WTC11 (cell line): Measurements from ENCODE around the gene OCA2. TPM values are rescaled to one million over a fixed set of nuclear protein-coding genes. Genes with fewer than 3 reads are reported as not detected.

Experiments
- ATAC-seq: fragments of 200-7000 bp; cut with Tn5 transposase; 2 replicates; pipeline ENCODE4 v1.10.0; 2021; ENCODE audit warnings: mild to moderate bottlenecking, moderate library complexity
- CTCF ChIA-PET: fragments of 300-600 bp; sonication (Branson Sonifier 250); formaldehyde crosslinking; loops from one replicate; lab custom pipeline; 2021; ENCODE audit warnings: antibody characterized with exemption; lab: Charles Lee
- POLR2A ChIA-PET: fragments of 350-600 bp; sonication (Branson Sonifier 250); formaldehyde crosslinking; loops from one replicate; lab custom pipeline; 2021; ENCODE audit warnings: antibody characterized with exemption; lab: Charles Lee
- DNase-seq: peaks from one replicate; pipeline ENCODE4 v3.0.0; 2021; ENCODE audit warnings: low spot score
- H3K27ac Mint-ChIP-seq: 2 replicates; pipeline ENCODE4 v1.8.0; 2021; ENCODE audit warnings: mixed read lengths
- H3K27me3 Mint-ChIP-seq: 2 replicates; pipeline ENCODE4 v1.8.0; 2021; ENCODE audit warnings: low read depth, mild to moderate bottlenecking, moderate library complexity, mixed read lengths
- H3K36me3 Mint-ChIP-seq: 2 replicates; pipeline ENCODE4 v1.8.0; 2021; ENCODE audit warnings: mixed read lengths
- H3K4me1 Mint-ChIP-seq: 2 replicates; pipeline ENCODE4 v1.8.0; 2022; ENCODE audit warnings: mixed read lengths
- H3K4me3 Mint-ChIP-seq: 2 replicates; pipeline ENCODE4 v1.8.0; 2021; ENCODE audit warnings: mild to moderate bottlenecking, moderate library complexity, mixed read lengths
- H3K9me3 Mint-ChIP-seq: 2 replicates; pipeline ENCODE4 v1.8.0; 2021; ENCODE audit warnings: mixed read lengths
- ATF3 ChIP-seq: sonication (generic); formaldehyde crosslinking; conservative IDR thresholded peaks from 2 replicates; pipeline ENCODE4 v1.8.1; 2022; ENCODE audit warnings: mild to moderate bottlenecking, missing genetic modification reagents
- EMX1 ChIP-seq: fragments of 250-450 bp; sonication (Bioruptor Pico); IDR thresholded peaks from 2 replicates; pipeline ENCODE4 v1.8.0; 2021; ENCODE audit warnings: mild to moderate bottlenecking
- ESRRA ChIP-seq: sonication (generic); formaldehyde crosslinking; IDR thresholded peaks from 2 replicates; pipeline ENCODE4 v1.8.1; 2022; ENCODE audit warnings: mild to moderate bottlenecking, missing genetic modification reagents, borderline replicate concordance
- GRHL2 ChIP-seq: fragments of 250-450 bp; sonication (Bioruptor Pico); IDR thresholded peaks from 2 replicates; pipeline ENCODE4 v1.8.0; 2022; ENCODE audit warnings: mild to moderate bottlenecking, moderate library complexity; ENCODE audit not compliant: insufficient replicate concordance, severe bottlenecking
- JUN ChIP-seq: sonication (generic); formaldehyde crosslinking; IDR thresholded peaks from 2 replicates; pipeline ENCODE4 v1.8.0; 2023; ENCODE audit warnings: mild to moderate bottlenecking, missing genetic modification reagents
- NFYB ChIP-seq: sonication (generic); formaldehyde crosslinking; conservative IDR thresholded peaks from 2 replicates; pipeline ENCODE4 v1.8.0; 2022; ENCODE audit warnings: low read depth, missing genetic modification reagents
- NR3C1 ChIP-seq: sonication (generic); formaldehyde crosslinking; conservative IDR thresholded peaks from 2 replicates; pipeline ENCODE4 v1.8.1; 2023; ENCODE audit warnings: low read depth, mild to moderate bottlenecking, missing genetic modification reagents
- RELA ChIP-seq: sonication (generic); formaldehyde crosslinking; IDR thresholded peaks from 2 replicates; pipeline ENCODE4 v1.8.1; 2022; ENCODE audit warnings: missing genetic modification reagents, mild to moderate bottlenecking, borderline replicate concordance
- STAT6 ChIP-seq: sonication (generic); formaldehyde crosslinking; conservative IDR thresholded peaks from 2 replicates; pipeline ENCODE4 v1.8.1; 2023; ENCODE audit warnings: mild to moderate bottlenecking, low read depth, missing genetic modification reagents, moderate library complexity
- TEAD4 ChIP-seq: sonication (generic); formaldehyde crosslinking; IDR thresholded peaks from 2 replicates; pipeline ENCODE4 v1.8.0; 2022; ENCODE audit warnings: mild to moderate bottlenecking, missing genetic modification reagents
- ZNF138 ChIP-seq: sonication (generic); formaldehyde crosslinking; conservative IDR thresholded peaks from 2 replicates; pipeline ENCODE4 v1.8.1; 2022; ENCODE audit warnings: mild to moderate bottlenecking, moderate library complexity, missing genetic modification reagents
- total RNA-seq: library from RNA; stranded (reverse); gene quantifications from 3 replicates; pipeline ENCODE4 v1.2.3, GENCODE V29; 2021
- TF ChIP-seq, protein P1 (sequence below): sonication (generic); formaldehyde crosslinking; IDR thresholded peaks from 2 replicates; pipeline ENCODE4 v1.8.1; 2022; ENCODE audit warnings: low read depth, mild to moderate bottlenecking, moderate library complexity, missing genetic modification reagents, borderline replicate concordance
- TF ChIP-seq, protein P2 (sequence below): sonication (generic); formaldehyde crosslinking; IDR thresholded peaks from 2 replicates; pipeline ENCODE4 v1.8.0; 2022; ENCODE audit warnings: mild to moderate bottlenecking, missing genetic modification reagents
- TF ChIP-seq, protein P3 (sequence below): sonication (generic); formaldehyde crosslinking; IDR thresholded peaks from 2 replicates; pipeline ENCODE4 v1.8.1; 2022; ENCODE audit warnings: mild to moderate bottlenecking, moderate library complexity, missing genetic modification reagents
- TF ChIP-seq, protein P4 (sequence below): sonication (generic); formaldehyde crosslinking; IDR thresholded peaks from 2 replicates; pipeline ENCODE4 v1.8.1; 2023; ENCODE audit warnings: mild to moderate bottlenecking, missing genetic modification reagents, borderline replicate concordance

Gene OCA2
- total RNA-seq, 1 experiment from 2014 or later: 0.39 TPM

DNA sequence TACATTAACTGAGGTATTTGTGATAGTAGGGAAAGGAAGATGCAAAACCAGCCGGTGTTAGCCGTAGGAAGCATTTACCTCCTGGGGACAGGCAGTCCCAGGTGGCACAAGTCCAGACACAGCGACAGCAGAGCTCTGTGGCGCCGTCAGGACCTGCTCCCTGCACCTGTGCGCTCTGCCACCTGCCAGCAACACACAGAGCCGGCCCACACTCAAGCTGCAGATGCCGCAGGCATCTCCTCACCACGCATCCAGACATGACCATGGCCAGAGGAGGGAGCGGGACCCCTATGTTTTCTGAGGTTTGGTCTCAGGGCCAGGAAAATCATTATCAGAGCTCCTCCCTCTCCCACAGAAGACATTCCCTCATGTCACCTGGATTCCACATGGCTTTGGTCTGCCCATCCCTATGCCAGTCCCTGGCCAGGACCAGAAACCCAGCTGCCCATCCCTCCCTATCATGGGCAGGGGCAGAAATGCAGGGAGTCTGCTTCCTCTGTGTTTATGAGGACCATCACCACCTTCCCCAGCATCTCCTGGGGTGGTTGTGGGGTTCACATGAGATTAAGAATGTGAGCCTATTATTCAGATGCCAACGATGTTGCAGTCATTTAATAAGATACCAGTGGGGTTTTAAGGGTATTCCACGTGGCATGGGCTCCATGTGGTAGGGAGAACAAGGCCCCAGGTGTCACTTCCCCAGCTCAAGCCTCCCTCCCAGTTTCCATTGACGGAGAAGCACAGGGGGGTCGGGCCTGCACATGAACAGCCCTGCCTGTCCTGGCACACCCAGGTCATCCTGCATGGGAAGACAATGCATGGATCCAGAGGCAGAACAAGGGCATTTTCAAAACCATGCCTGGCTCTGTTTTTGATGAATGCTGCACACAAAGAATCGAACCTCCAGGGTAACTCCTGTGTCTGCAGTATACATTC is 251.1 kb downstream of the OCA2 start (continued):
- TF ChIP-seq STAT6 (CRISPR knock-in tag): no peak
- TF ChIP-seq, protein P1, sequence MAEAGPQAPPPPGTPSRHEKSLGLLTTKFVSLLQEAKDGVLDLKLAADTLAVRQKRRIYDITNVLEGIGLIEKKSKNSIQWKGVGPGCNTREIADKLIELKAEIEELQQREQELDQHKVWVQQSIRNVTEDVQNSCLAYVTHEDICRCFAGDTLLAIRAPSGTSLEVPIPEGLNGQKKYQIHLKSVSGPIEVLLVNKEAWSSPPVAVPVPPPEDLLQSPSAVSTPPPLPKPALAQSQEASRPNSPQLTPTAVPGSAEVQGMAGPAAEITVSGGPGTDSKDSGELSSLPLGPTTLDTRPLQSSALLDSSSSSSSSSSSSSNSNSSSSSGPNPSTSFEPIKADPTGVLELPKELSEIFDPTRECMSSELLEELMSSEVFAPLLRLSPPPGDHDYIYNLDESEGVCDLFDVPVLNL: no peak
- TF ChIP-seq JUN (CRISPR knock-in tag): no peak
- TF ChIP-seq, protein P2, sequence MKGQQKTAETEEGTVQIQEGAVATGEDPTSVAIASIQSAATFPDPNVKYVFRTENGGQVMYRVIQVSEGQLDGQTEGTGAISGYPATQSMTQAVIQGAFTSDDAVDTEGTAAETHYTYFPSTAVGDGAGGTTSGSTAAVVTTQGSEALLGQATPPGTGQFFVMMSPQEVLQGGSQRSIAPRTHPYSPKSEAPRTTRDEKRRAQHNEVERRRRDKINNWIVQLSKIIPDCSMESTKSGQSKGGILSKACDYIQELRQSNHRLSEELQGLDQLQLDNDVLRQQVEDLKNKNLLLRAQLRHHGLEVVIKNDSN (CRISPR knock-in tag): no peak

GRCh38 chr15:27846722-27847395 is 252.3 kb downstream of the OCA2 start:
- no peaks in the 10 kb centered on the region for H3K36me3 Mint-ChIP-seq
- ATAC-seq (no peak), DNase-seq (no peak)
- no peak overlapping the region for H3K4me3 Mint-ChIP-seq
- CTCF ChIA-PET: no interaction called here
- H3K4me1 Mint-ChIP-seq: no peaks in the 10 kb centered on the region
- H3K9me3 Mint-ChIP-seq: peaks cover 6% of the 10 kb centered on the region
- no peak for TF ChIP-seq EMX1 (CRISPR knock-in tag)
- TF ChIP-seq GRHL2 (CRISPR knock-in tag): no peak
- TF ChIP-seq NR3C1 (CRISPR knock-in tag): no peak
- POLR2A ChIA-PET: no interaction called here
- H3K27me3 Mint-ChIP-seq: no peaks in the 10 kb centered on the region; the same call in 1 of the 2 replicates
- H3K27ac Mint-ChIP-seq: no peak overlapping the region

- TF ChIP-seq ATF3: no peak
- TF ChIP-seq, protein P1: no peak
- TF ChIP-seq, protein P3, sequence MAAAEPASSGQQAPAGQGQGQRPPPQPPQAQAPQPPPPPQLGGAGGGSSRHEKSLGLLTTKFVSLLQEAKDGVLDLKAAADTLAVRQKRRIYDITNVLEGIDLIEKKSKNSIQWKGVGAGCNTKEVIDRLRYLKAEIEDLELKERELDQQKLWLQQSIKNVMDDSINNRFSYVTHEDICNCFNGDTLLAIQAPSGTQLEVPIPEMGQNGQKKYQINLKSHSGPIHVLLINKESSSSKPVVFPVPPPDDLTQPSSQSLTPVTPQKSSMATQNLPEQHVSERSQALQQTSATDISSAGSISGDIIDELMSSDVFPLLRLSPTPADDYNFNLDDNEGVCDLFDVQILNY (CRISPR knock-in tag): no peak
- TF ChIP-seq NFYB: no peak
- TF ChIP-seq TEAD4 (CRISPR knock-in tag): no peak
- TF ChIP-seq ESRRA: no peak
- TF ChIP-seq, protein P4, sequence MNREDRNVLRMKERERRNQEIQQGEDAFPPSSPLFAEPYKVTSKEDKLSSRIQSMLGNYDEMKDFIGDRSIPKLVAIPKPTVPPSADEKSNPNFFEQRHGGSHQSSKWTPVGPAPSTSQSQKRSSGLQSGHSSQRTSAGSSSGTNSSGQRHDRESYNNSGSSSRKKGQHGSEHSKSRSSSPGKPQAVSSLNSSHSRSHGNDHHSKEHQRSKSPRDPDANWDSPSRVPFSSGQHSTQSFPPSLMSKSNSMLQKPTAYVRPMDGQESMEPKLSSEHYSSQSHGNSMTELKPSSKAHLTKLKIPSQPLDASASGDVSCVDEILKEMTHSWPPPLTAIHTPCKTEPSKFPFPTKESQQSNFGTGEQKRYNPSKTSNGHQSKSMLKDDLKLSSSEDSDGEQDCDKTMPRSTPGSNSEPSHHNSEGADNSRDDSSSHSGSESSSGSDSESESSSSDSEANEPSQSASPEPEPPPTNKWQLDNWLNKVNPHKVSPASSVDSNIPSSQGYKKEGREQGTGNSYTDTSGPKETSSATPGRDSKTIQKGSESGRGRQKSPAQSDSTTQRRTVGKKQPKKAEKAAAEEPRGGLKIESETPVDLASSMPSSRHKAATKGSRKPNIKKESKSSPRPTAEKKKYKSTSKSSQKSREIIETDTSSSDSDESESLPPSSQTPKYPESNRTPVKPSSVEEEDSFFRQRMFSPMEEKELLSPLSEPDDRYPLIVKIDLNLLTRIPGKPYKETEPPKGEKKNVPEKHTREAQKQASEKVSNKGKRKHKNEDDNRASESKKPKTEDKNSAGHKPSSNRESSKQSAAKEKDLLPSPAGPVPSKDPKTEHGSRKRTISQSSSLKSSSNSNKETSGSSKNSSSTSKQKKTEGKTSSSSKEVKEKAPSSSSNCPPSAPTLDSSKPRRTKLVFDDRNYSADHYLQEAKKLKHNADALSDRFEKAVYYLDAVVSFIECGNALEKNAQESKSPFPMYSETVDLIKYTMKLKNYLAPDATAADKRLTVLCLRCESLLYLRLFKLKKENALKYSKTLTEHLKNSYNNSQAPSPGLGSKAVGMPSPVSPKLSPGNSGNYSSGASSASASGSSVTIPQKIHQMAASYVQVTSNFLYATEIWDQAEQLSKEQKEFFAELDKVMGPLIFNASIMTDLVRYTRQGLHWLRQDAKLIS: no peak
- TF ChIP-seq, protein P2 (CRISPR knock-in tag): no peak
- TF ChIP-seq ZNF138 (CRISPR knock-in tag): no peak
- TF ChIP-seq RELA: no peak
- no peak overlapping the region for H3K4me3 Mint-ChIP-seq
- ATAC-seq (no peak), DNase-seq (no peak)
- H3K9me3 Mint-ChIP-seq: peaks cover 6% of the 10 kb centered on the region
- H3K27me3 Mint-ChIP-seq: no peaks in the 10 kb centered on the region; the same call in 1 of the 2 replicates
- CTCF ChIA-PET: no interaction called here
- POLR2A ChIA-PET: no interaction called here
- H3K36me3 Mint-ChIP-seq: no peaks in the 10 kb centered on the region
- H3K27ac Mint-ChIP-seq: no peak overlapping the region
- H3K4me1 Mint-ChIP-seq: no peaks in the 10 kb centered on the region
Observed at GRCh38 chr15:27845535-27846369, 253.4 kb downstream of the OCA2 start.
